HepG2 (cell line): Measurements from ENCODE around the gene CHST4. TPM values are rescaled to one million over a fixed set of nuclear protein-coding genes. Genes with fewer than 3 reads are reported as not detected.

Experiments used
- CC2D1A ChIP-seq: sonication (generic); formaldehyde crosslinking; IDR thresholded peaks from 2 replicates; pipeline ENCODE4 v1.8.1; 2023; ENCODE audit warnings: mild to moderate bottlenecking, missing genetic modification reagents
- FOXP1 ChIP-seq, 2 experiments: fragments of 450-650 bp in 1 of 2; IDR thresholded peaks; 2 replicates each; pipeline ENCODE4 v1.6.1; 2017 to 2018; ENCODE audit warnings: antibody characterized with exemption in 1 of 2
- MATR3 ChIP-seq: sonication (generic); formaldehyde crosslinking; IDR thresholded peaks from 2 replicates; pipeline ENCODE4 v1.4.0; 2020; ENCODE audit warnings: missing genetic modification reagents
- MEIS2 ChIP-seq: sonication (generic); formaldehyde crosslinking; IDR thresholded peaks from 2 replicates; pipeline ENCODE4 v1.9.0; 2021; ENCODE audit warnings: mild to moderate bottlenecking, missing genetic modification reagents
- MXI1 ChIP-seq: IDR thresholded peaks from 3 replicates; pipeline ENCODE4 v1.6.1; 2012; ENCODE audit warnings: low read depth, low read length, inconsistent platforms, borderline replicate concordance
- PAWR ChIP-seq: sonication (generic); formaldehyde crosslinking; IDR thresholded peaks from 2 replicates; pipeline ENCODE4 v1.4.0; 2020; ENCODE audit warnings: missing genetic modification reagents, mild to moderate bottlenecking, borderline replicate concordance
- SMAD9 ChIP-seq: sonication (generic); formaldehyde crosslinking; IDR thresholded peaks from 2 replicates; pipeline ENCODE4 v1.5.1; 2020; ENCODE audit warnings: mild to moderate bottlenecking, missing genetic modification reagents
- TAF1 ChIP-seq: sonication (generic); formaldehyde crosslinking; IDR thresholded peaks from 2 replicates; pipeline ENCODE4 v1.4.0; 2020; ENCODE audit warnings: missing genetic modification reagents
- TCF7 ChIP-seq: sonication (generic); IDR thresholded peaks from 2 replicates; pipeline ENCODE4 v1.6.1; 2016; ENCODE audit warnings: antibody characterized with exemption, low read depth
- TOE1 ChIP-seq: sonication (generic); formaldehyde crosslinking; IDR thresholded peaks from 2 replicates; pipeline ENCODE4 v1.4.0; 2020; ENCODE audit warnings: mild to moderate bottlenecking, missing genetic modification reagents
- ZKSCAN1 ChIP-seq: fragments of 150-350 bp; IDR thresholded peaks from 2 replicates; pipeline ENCODE4 v1.6.1; 2014; ENCODE audit warnings: low read length
- ZNF232 ChIP-seq: sonication (generic); formaldehyde crosslinking; IDR thresholded peaks from 2 replicates; pipeline ENCODE4 v1.4.0; 2020; ENCODE audit warnings: missing genetic modification reagents, borderline replicate concordance
- ZNF674 ChIP-seq: sonication (generic); formaldehyde crosslinking; IDR thresholded peaks from 2 replicates; pipeline ENCODE4 v1.5.0; 2020; ENCODE audit warnings: low read depth, mild to moderate bottlenecking, missing genetic modification reagents
- polyA plus RNA-seq, 8 experiments: library from polyadenylated mRNA; depleted of rRNA in 3 of 8; stranded (reverse) in 7 of 8; unstranded in 1 of 8; fragments of >200 nt; fragmentation: Illumina TruSeq in 4 of 8; extraction: Trizol in 4 of 8; gene quantifications; 2 replicates each; pipeline versions ENCODE4 v1.2.1 to v1.2.3, GENCODE V29; 2011 to 2016; ENCODE audit warnings: low read depth in 4 of 8, missing spikeins in 1 of 8, mixed read lengths in 1 of 8; ENCODE audit not compliant: insufficient read depth in 1 of 8
- total RNA-seq, 5 experiments: library from RNA; depleted of rRNA; stranded (reverse); fragments of >200 nt; fragmentation: Illumina TruSeq; extraction: Trizol; gene quantifications; 2 replicates each; pipeline ENCODE4 v1.2.3, GENCODE V29; 2016; ENCODE audit warnings: low read depth in 1 of 5
- TF ChIP-seq, protein P1 (sequence below): sonication (generic); formaldehyde crosslinking; IDR thresholded peaks from 2 replicates; pipeline ENCODE4 v1.4.0; 2020; ENCODE audit warnings: missing genetic modification reagents
- TF ChIP-seq, protein P2 (sequence below): sonication (generic); formaldehyde crosslinking; IDR thresholded peaks from 2 replicates; pipeline ENCODE4 v1.4.0; 2020; ENCODE audit warnings: missing genetic modification reagents
- TF ChIP-seq, protein P3 (sequence below): sonication (generic); formaldehyde crosslinking; IDR thresholded peaks from 2 replicates; pipeline ENCODE4 v1.5.0; 2020; ENCODE audit warnings: mild to moderate bottlenecking, missing genetic modification reagents, borderline replicate concordance

Gene CHST4
- total and polyA plus RNA-seq, 2 of the 13 experiments (the other 11 are each of a cell fraction or from before 2014, with no cell fraction given): not detected

DNA sequence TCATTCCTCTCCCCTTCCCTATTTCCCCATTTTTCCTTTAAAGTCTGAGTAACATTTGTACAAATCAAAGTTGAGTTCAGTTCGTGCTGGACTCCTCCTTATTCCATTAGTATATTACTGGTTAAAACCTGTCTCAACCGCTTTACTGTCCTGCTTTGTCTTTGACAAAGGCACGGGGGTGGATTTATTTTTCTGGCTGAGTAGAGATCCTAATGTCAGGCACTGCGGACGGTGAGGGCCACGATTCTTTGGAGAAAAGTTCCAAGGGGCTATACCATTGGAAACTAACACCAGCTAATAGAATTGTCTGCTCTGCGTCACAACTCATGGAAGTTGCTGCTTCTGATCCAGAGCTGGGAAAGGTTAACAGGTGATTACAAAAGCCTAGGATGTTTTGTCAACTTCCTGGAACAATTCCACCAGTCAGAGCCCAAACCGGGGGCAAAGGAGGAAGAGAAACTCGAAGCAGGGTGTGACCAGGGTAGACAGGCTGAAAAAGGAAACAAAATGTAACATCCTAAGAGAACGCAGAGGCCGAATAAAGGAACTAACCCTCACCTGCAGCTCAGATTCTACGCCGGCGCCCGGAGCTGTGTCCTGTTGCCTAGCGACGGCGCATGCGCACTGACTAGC is 38.2 kb downstream of the CHST4 start (continued):
- TF ChIP-seq, protein P1, sequence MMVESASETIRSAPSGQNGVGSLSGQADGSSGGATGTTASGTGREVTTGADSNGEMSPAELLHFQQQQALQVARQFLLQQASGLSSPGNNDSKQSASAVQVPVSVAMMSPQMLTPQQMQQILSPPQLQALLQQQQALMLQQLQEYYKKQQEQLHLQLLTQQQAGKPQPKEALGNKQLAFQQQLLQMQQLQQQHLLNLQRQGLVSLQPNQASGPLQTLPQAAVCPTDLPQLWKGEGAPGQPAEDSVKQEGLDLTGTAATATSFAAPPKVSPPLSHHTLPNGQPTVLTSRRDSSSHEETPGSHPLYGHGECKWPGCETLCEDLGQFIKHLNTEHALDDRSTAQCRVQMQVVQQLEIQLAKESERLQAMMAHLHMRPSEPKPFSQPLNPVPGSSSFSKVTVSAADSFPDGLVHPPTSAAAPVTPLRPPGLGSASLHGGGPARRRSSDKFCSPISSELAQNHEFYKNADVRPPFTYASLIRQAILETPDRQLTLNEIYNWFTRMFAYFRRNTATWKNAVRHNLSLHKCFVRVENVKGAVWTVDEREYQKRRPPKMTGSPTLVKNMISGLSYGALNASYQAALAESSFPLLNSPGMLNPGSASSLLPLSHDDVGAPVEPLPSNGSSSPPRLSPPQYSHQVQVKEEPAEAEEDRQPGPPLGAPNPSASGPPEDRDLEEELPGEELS (CRISPR knock-in tag): no peak
- TF ChIP-seq MXI1: peak; percentile 94; the same call in 1 of the 3 replicates
- 0 out of 2 replicates have a peak, but pooled peaks have one; percentile 12 for TF ChIP-seq ZKSCAN1
- TF ChIP-seq TAF1 (CRISPR knock-in tag): no peak
- TF ChIP-seq TCF7: 0 out of 2 replicates have a peak, but pooled peaks have one; percentile 14
- TF ChIP-seq ZNF232 (CRISPR knock-in tag): no peak
- TF ChIP-seq, protein P2, sequence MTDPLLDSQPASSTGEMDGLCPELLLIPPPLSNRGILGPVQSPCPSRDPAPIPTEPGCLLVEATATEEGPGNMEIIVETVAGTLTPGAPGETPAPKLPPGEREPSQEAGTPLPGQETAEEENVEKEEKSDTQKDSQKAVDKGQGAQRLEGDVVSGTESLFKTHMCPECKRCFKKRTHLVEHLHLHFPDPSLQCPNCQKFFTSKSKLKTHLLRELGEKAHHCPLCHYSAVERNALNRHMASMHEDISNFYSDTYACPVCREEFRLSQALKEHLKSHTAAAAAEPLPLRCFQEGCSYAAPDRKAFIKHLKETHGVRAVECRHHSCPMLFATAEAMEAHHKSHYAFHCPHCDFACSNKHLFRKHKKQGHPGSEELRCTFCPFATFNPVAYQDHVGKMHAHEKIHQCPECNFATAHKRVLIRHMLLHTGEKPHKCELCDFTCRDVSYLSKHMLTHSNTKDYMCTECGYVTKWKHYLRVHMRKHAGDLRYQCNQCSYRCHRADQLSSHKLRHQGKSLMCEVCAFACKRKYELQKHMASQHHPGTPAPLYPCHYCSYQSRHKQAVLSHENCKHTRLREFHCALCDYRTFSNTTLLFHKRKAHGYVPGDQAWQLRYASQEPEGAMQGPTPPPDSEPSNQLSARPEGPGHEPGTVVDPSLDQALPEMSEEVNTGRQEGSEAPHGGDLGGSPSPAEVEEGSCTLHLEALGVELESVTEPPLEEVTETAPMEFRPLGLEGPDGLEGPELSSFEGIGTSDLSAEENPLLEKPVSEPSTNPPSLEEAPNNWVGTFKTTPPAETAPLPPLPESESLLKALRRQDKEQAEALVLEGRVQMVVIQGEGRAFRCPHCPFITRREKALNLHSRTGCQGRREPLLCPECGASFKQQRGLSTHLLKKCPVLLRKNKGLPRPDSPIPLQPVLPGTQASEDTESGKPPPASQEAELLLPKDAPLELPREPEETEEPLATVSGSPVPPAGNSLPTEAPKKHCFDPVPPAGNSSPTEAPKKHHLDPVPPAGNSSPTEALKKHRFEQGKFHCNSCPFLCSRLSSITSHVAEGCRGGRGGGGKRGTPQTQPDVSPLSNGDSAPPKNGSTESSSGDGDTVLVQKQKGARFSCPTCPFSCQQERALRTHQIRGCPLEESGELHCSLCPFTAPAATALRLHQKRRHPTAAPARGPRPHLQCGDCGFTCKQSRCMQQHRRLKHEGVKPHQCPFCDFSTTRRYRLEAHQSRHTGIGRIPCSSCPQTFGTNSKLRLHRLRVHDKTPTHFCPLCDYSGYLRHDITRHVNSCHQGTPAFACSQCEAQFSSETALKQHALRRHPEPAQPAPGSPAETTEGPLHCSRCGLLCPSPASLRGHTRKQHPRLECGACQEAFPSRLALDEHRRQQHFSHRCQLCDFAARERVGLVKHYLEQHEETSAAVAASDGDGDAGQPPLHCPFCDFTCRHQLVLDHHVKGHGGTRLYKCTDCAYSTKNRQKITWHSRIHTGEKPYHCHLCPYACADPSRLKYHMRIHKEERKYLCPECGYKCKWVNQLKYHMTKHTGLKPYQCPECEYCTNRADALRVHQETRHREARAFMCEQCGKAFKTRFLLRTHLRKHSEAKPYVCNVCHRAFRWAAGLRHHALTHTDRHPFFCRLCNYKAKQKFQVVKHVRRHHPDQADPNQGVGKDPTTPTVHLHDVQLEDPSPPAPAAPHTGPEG (CRISPR knock-in tag): no peak
- TF ChIP-seq, protein P3, sequence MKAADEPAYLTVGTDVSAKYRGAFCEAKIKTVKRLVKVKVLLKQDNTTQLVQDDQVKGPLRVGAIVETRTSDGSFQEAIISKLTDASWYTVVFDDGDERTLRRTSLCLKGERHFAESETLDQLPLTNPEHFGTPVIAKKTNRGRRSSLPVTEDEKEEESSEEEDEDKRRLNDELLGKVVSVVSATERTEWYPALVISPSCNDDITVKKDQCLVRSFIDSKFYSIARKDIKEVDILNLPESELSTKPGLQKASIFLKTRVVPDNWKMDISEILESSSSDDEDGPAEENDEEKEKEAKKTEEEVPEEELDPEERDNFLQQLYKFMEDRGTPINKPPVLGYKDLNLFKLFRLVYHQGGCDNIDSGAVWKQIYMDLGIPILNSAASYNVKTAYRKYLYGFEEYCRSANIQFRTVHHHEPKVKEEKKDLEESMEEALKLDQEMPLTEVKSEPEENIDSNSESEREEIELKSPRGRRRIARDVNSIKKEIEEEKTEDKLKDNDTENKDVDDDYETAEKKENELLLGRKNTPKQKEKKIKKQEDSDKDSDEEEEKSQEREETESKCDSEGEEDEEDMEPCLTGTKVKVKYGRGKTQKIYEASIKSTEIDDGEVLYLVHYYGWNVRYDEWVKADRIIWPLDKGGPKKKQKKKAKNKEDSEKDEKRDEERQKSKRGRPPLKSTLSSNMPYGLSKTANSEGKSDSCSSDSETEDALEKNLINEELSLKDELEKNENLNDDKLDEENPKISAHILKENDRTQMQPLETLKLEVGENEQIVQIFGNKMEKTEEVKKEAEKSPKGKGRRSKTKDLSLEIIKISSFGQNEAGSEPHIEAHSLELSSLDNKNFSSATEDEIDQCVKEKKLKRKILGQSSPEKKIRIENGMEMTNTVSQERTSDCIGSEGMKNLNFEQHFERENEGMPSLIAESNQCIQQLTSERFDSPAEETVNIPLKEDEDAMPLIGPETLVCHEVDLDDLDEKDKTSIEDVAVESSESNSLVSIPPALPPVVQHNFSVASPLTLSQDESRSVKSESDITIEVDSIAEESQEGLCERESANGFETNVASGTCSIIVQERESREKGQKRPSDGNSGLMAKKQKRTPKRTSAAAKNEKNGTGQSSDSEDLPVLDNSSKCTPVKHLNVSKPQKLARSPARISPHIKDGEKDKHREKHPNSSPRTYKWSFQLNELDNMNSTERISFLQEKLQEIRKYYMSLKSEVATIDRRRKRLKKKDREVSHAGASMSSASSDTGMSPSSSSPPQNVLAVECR (CRISPR knock-in tag): peak; percentile 83
- no peak for TF ChIP-seq SMAD9 (CRISPR knock-in tag)
- no peak for TF ChIP-seq FOXP1 (IDR thresholded peaks at IDR 0.05)
- no peak for TF ChIP-seq FOXP1 (CRISPR knock-in tag; IDR thresholded peaks at IDR 0.05)
- no peak for TF ChIP-seq TOE1 (CRISPR knock-in tag)
- TF ChIP-seq MEIS2: no peak
- no peak for TF ChIP-seq MATR3
- TF ChIP-seq PAWR: no peak
- TF ChIP-seq CC2D1A (CRISPR knock-in tag): 0 out of 2 replicates have a peak, but pooled peaks have one; percentile 30
- no peak for TF ChIP-seq ZNF674 (CRISPR knock-in tag)
